ENCODE data around the gene WIPF1.
A peak's percentile ranks its signal among the peaks of the same experiment; 100 is the strongest.

Gene WIPF1

GRCh38 chr2:174597009-174597344 lies 627 bp downstream of the WIPF1 start:
- peaks cover 2 to 20% (median 8%) of the 10 kb centered on the region in 11 experiments; a peak in 17 of 22 replicates for H3K36me3 ChIP-seq
- peaks cover 0 to 3% (median 0%) of the 10 kb centered on the region in 11 experiments; a peak in 2 of 22 replicates for H4K20me1 ChIP-seq
- H3K27me3 ChIP-seq = no peaks in the 10 kb centered on the region
- TF ChIP-seq Cebpa-rat (IDR thresholded peaks at IDR 0.05) = no peak
- H3K27ac ChIP-seq = peak overlapping the region; percentile 93 to 100 (median 98)
- H3K9me3 ChIP-seq (replicated peaks in 1 of 11) = peaks cover 8 to 25% (median 19%) of the 10 kb centered on the region in 11 experiments; a peak in 21 of 22 replicates
- H3K4me3 ChIP-seq = peak overlapping the region; percentile 68 to 85 (median 74)
- peak overlapping the region; percentile 88 to 99 (median 94) for H3K9ac ChIP-seq
- H3K4me1 ChIP-seq = peaks cover 42 to 63% (median 48%) of the 10 kb centered on the region in 10 experiments
- H3K4me2 ChIP-seq = peak overlapping the region; percentile 82 to 100 (median 90)

GRCh38 chr2:174595891-174596397 lies 1.7 kb downstream of the WIPF1 start:
- Histone ChIP-seq H3K27me3 (no peaks in the 10 kb centered on the region), H4K20me1 (peaks cover 0 to 13% (median 0%) of the 10 kb centered on the region in 11 experiments; a peak in 3 of 22 replicates), H3K4me1 (peaks cover 52 to 63% (median 55%) of the 10 kb centered on the region in 10 experiments), H3K4me3 (peak overlapping the region; percentile 68 to 85 (median 74)), H3K36me3 (peaks cover 9 to 21% (median 13%) of the 10 kb centered on the region in 11 experiments; a peak in 19 of 22 replicates), H3K9ac (peak overlapping the region; percentile 88 to 99 (median 94)), H3K9me3 (replicated peaks in 1 of 11) (peaks cover 5 to 20% (median 14%) of the 10 kb centered on the region in 11 experiments; a peak in 21 of 22 replicates), H3K27ac (peak overlapping the region; percentile 93 to 100 (median 98)), H3K4me2 (peak overlapping the region; percentile 78 to 100 (median 90))
- TF ChIP-seq Cebpa-rat (IDR thresholded peaks at IDR 0.05) = no peak

DNA sequence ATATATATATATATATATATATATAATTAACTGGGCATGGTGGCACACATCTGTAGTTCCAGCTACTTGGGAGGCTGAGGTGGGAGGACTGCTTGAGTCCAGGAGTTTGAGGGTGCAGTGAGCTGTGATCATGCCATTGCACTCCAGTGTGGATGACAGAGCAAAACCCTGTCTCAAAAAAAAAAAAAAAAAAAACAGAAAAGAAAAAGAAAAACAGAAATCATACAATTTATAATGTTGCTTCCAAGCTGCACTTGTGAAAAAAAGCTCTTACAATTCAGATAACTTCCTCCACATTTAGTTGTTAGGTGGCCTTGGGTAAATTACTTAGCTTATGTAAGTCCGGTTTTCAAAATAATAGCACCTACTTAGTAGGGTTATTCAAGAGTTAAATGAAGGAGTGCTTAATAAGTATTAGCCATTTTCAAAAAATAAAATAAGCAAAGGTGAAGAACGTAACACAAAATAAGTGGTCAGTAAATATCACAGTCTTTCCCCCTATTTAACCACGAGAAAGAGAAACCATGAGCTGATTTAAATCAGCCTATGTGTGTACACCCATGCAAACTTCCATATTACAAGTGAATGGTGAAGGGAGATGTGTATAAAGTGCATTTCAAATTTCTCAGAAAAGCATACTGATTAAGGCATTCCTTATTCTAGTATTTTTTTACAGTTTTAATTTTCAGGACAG lies 2.3 kb downstream of the WIPF1 start:
- H4K20me1 ChIP-seq = peaks cover 0 to 20% (median 1%) of the 10 kb centered on the region in 11 experiments; a peak in 13 of 22 replicates
- H3K27me3 ChIP-seq = no peaks in the 10 kb centered on the region
- peaks cover 54 to 63% (median 57%) of the 10 kb centered on the region in 10 experiments for H3K4me1 ChIP-seq
- H3K36me3 ChIP-seq = peaks cover 14 to 25% (median 19%) of the 10 kb centered on the region in 11 experiments; a peak in 20 of 22 replicates
- H3K9ac ChIP-seq = peak overlapping the region; percentile 88 to 99 (median 94)
- peak overlapping the region; percentile 68 to 85 (median 74) for H3K4me3 ChIP-seq
- no peak for TF ChIP-seq Cebpa-rat (IDR thresholded peaks at IDR 0.05)
- H3K27ac ChIP-seq = peak overlapping the region; percentile 93 to 100 (median 98)
- peaks cover 0 to 14% (median 7%) of the 10 kb centered on the region in 11 experiments; a peak in 18 of 22 replicates for H3K9me3 ChIP-seq (replicated peaks in 1 of 11)
- peak overlapping the region; percentile 78 to 100 (median 90) for H3K4me2 ChIP-seq

DNA sequence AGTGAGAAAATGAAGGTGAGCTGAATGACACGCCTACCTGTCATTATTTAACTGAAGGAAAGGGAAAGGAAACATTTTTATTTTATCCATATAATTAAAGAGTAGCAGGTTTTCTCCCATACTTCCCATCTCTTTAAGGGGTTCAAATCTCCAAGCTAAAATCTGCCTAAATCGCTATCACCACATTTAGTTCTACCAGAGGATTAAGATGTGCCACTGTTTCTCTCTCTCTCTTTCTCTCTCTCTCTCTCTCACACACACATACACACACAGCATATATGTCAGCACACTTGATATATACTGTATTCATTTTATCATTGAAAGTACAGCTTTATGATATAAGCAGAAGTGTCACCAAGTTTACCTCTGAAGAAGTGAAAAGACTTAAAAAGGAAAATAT lies 3.1 kb downstream of the WIPF1 start:
- Histone ChIP-seq H4K20me1 (peaks cover 0 to 28% (median 8%) of the 10 kb centered on the region in 11 experiments; a peak in 13 of 22 replicates), H3K27ac (peak overlapping the region; percentile 93 to 100 (median 98)), H3K27me3 (no peaks in the 10 kb centered on the region), H3K9me3 (replicated peaks in 1 of 11) (peaks cover 0 to 6% (median 0%) of the 10 kb centered on the region in 11 experiments; a peak in 8 of 22 replicates), H3K4me1 (peaks cover 54 to 63% (median 57%) of the 10 kb centered on the region in 10 experiments), H3K4me3 (peak overlapping the region; percentile 68 to 85 (median 74)), H3K4me2 (peak overlapping the region; percentile 78 to 100 (median 92)), H3K9ac (peak overlapping the region; percentile 88 to 99 (median 94)), H3K36me3 (peaks cover 22 to 33% (median 26%) of the 10 kb centered on the region in 11 experiments; a peak in 21 of 22 replicates)
- TF ChIP-seq Cebpa-rat (IDR thresholded peaks at IDR 0.05) = no peak

GRCh38 chr2:174593574-174594203 lies 3.9 kb downstream of the WIPF1 start:
- Histone ChIP-seq H3K9me3 (replicated peaks in 1 of 11) (peaks cover 0 to 4% (median 0%) of the 10 kb centered on the region in 11 experiments; a peak in 2 of 22 replicates), H3K9ac (peak overlapping the region; percentile 88 to 99 (median 94)), H3K4me3 (peak overlapping the region; percentile 68 to 85 (median 74)), H3K4me2 (peak overlapping the region; percentile 71 to 100 (median 92)), H3K4me1 (peaks cover 54 to 63% (median 57%) of the 10 kb centered on the region in 10 experiments), H3K27ac (peak overlapping the region; percentile 93 to 100 (median 98)), H3K36me3 (peaks cover 29 to 41% (median 34%) of the 10 kb centered on the region in 11 experiments; a peak in 21 of 22 replicates), H4K20me1 (peaks cover 0 to 35% (median 15%) of the 10 kb centered on the region in 11 experiments; a peak in 19 of 22 replicates), H3K27me3 (no peaks in the 10 kb centered on the region)
- peak in 7 of 11 experiments; percentile 31 to 97 (median 73); a peak in 11 of 22 replicates for TF ChIP-seq Cebpa-rat (IDR thresholded peaks at IDR 0.05)

GRCh38 chr2:174593041-174593440 lies 4.6 kb downstream of the WIPF1 start:
- Histone ChIP-seq H3K4me2 (peak overlapping the region; percentile 71 to 100 (median 92); a peak in 21 of 22 replicates), H4K20me1 (peaks cover 5 to 42% (median 22%) of the 10 kb centered on the region in 11 experiments; a peak in 21 of 22 replicates), H3K9me3 (replicated peaks in 1 of 11) (peaks cover 0 to 4% (median 0%) of the 10 kb centered on the region in 11 experiments; a peak in 2 of 22 replicates), H3K27me3 (no peaks in the 10 kb centered on the region), H3K9ac (peak overlapping the region; percentile 88 to 99 (median 94); a peak in 21 of 22 replicates), H3K36me3 (peaks cover 29 to 47% (median 40%) of the 10 kb centered on the region in 11 experiments; a peak in 21 of 22 replicates), H3K4me3 (peak overlapping the region; percentile 42 to 85 (median 74); a peak in 17 of 20 replicates), H3K4me1 (peaks cover 54 to 63% (median 57%) of the 10 kb centered on the region in 10 experiments), H3K27ac (peak overlapping the region; percentile 93 to 100 (median 98))
- no peak for TF ChIP-seq Cebpa-rat (IDR thresholded peaks at IDR 0.05)

DNA sequence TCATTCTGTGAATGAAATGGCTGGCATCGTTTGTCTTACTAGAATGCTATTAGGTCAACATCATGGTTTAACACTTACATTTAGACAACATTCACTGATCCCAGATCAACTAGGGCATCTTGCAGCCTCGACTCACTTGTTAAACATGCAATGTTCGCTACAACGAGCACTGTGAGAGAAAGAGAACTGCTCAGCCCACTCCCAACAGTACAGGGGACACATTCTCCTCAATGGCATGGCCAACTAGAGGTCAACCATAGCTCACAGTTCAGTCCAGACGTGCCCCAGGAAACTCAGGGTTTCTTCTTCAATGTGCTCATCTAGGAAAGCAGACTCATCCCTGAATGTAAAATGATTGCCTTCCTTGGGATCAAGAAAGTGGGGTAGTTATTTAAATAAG lies 5.9 kb downstream of the WIPF1 start:
- Histone ChIP-seq H3K4me1 (peaks cover 61 to 72% (median 66%) of the 10 kb centered on the region in 10 experiments), H3K36me3 (peaks cover 41 to 60% (median 48%) of the 10 kb centered on the region in 11 experiments)

More for the DNA sequence above, 5.9 kb downstream of the WIPF1 start:
- H3K4me3 ChIP-seq = peak overlapping the region in 5 of 10 experiments; percentile 2 to 82 (median 24); a peak in 4 of 20 replicates
- TF ChIP-seq Cebpa-rat (IDR thresholded peaks at IDR 0.05) = no peak
- peak overlapping the region; percentile 93 to 100 (median 98); a peak in 20 of 22 replicates for H3K27ac ChIP-seq
- H3K9ac ChIP-seq = peak overlapping the region in 5 of 11 experiments; percentile 1 to 34 (median 8); a peak in 4 of 22 replicates
- H3K4me2 ChIP-seq = peak overlapping the region; percentile 67 to 100 (median 92)
- no peaks in the 10 kb centered on the region for H3K27me3 ChIP-seq
- peaks cover 0 to 4% (median 0%) of the 10 kb centered on the region in 11 experiments; a peak in 2 of 22 replicates for H3K9me3 ChIP-seq (replicated peaks in 1 of 11)
- H4K20me1 ChIP-seq = peaks cover 12 to 55% (median 35%) of the 10 kb centered on the region in 11 experiments; a peak in 21 of 22 replicates

Data from BLaER1 treated with 17β-estradiol and CSF1 and Interleukin-3, amounts not matched to agents 10 nM and 100 nM (cell line).